K562 (cell line): ENCODE measurements around the gene IQUB. TPM values are rescaled to one million over a fixed set of nuclear protein-coding genes. Genes with fewer than 3 reads are reported as not detected.

Experiments
- ATAC-seq: fragments of 200-7000 bp; cut with Tn5 transposase; 3 replicates; pipeline ENCODE4 v1.9.1; 2020; ENCODE audit warnings: moderate library complexity
- BruUV-seq: library from RNA; stranded (reverse); fragments of 400-500 nt; replicated peaks from 2 replicates; lab custom pipeline; 2021; lab: Mats Ljungman, UMichigan
- CTCF ChIA-PET: fragments of 300-600 bp; formaldehyde crosslinking; extraction: SDS; loops from one replicate; lab custom pipeline; 2021; ENCODE audit warnings: low intra/inter-chr PET ratio; lab: Yijun Ruan, JAX
- POLR2A ChIA-PET: fragments of 300-600, 350-650 bp; sonication (Branson Sonifier 250); formaldehyde crosslinking; extraction: SDS; loops from one replicate; lab custom pipeline; 2021; ENCODE audit warnings: antibody characterized with exemption, inconsistent platforms; lab: Yijun Ruan, JAX
- DNase-seq, 4 experiments: peaks; one replicate each; pipeline versions ENCODE4 v3.0.0 to v3.0.0-alpha.2; 2011 to 2018; ENCODE audit warnings: low spot score in 3 of 4, mixed read lengths in 3 of 4; ENCODE audit errors: extremely low read depth in 1 of 4
- FAIRE-seq: peaks from 2 replicates; lab custom pipeline; 2011; peaks lifted over from hg19 to GRCh38; lab: Jason Lieb, UNC
- H2AFZ ChIP-seq: 2 replicates; pipeline ENCODE4 v1.6.0; 2011; ENCODE audit warnings: low read depth, low read length, control low read depth, inconsistent platforms
- H3K27ac ChIP-seq: fragments of 200-600 bp; 3 replicates; pipeline ENCODE4 v1.8.0; 2011; ENCODE audit warnings: low read depth, mild to moderate bottlenecking, control low read depth, inconsistent platforms, low read length, moderate library complexity, mixed read lengths; ENCODE audit errors: extremely low read depth
- H3K27me3 ChIP-seq, 2 experiments: fragments of 300-600 bp in 1 of 2; 2 replicates in 1 of 2; 3 replicates in 1 of 2; pipeline versions ENCODE4 v1.6.0 to v1.8.0; 2011; ENCODE audit warnings: inconsistent platforms in 2 of 2, low read length in 2 of 2, mild to moderate bottlenecking in 1 of 2, mixed read lengths in 1 of 2, moderate library complexity in 1 of 2; ENCODE audit not compliant: control insufficient read depth in 2 of 2, insufficient read depth in 2 of 2
- H3K36me3 ChIP-seq: fragments of 300-600 bp; 3 replicates; pipeline ENCODE4 v1.8.0; 2011; ENCODE audit warnings: mild to moderate bottlenecking, low read length, inconsistent platforms; ENCODE audit not compliant: control insufficient read depth, insufficient read depth
- H3K4me1 ChIP-seq, 2 experiments: fragments of 200-600 bp in 1 of 2; replicated peaks in 1 of 2; 2 replicates in 1 of 2; 3 replicates in 1 of 2; pipeline versions ENCODE4 v1.5.1 to v1.8.0; 2011; ENCODE audit warnings: inconsistent platforms in 2 of 2, low read length in 2 of 2, mild to moderate bottlenecking in 1 of 2, mixed read lengths in 1 of 2, moderate library complexity in 1 of 2; ENCODE audit not compliant: control insufficient read depth in 2 of 2, insufficient read depth in 2 of 2
- H3K4me2 ChIP-seq: 2 replicates; pipeline ENCODE4 v1.6.1; 2011; ENCODE audit warnings: low read length, control low read depth, inconsistent platforms, mixed read lengths; ENCODE audit not compliant: insufficient read depth
- H3K4me3 ChIP-seq: fragments of 200-600 bp; sonication (generic), shearing (Covaris generic); 2 replicates; pipeline ENCODE4 v1.5.1; 2016; ENCODE audit warnings: control low read depth, inconsistent platforms
- H3K79me2 ChIP-seq: fragments of 200-600 bp; 3 replicates; pipeline ENCODE4 v1.8.0; 2011; ENCODE audit warnings: low read length, inconsistent platforms; ENCODE audit not compliant: control insufficient read depth, insufficient read depth
- H3K9ac ChIP-seq, 2 experiments: 2 replicates each; pipeline versions ENCODE4 v1.6.0 to v1.6.1; 2011; ENCODE audit warnings: low read depth in 2 of 2, low read length in 2 of 2, control low read depth in 1 of 2, inconsistent platforms in 1 of 2, mild to moderate bottlenecking in 1 of 2, mixed read lengths in 1 of 2; ENCODE audit not compliant: insufficient read depth in 1 of 2
- H3K9me1 ChIP-seq: one replicate; pipeline ENCODE4 v1.6.0; 2011; ENCODE audit warnings: inconsistent platforms, mild to moderate bottlenecking, low read length, moderate library complexity; ENCODE audit not compliant: control insufficient read depth, insufficient read depth
- H3K9me3 ChIP-seq: replicated peaks from 2 replicates; pipeline ENCODE4 v1.5.1; 2011; ENCODE audit warnings: low read depth, low read length, inconsistent platforms; ENCODE audit not compliant: control insufficient read depth, insufficient read depth
- H4K20me1 ChIP-seq: replicated peaks from 2 replicates; pipeline ENCODE4 v1.6.1; 2011; ENCODE audit warnings: low read length, inconsistent platforms, mixed read lengths; ENCODE audit not compliant: control insufficient read depth, insufficient read depth
- ATF1 ChIP-seq, 2 experiments: fragments of 450-650 bp in 1 of 2; IDR thresholded peaks; 2 replicates each; pipeline ENCODE4 v1.6.1; 2016; ENCODE audit warnings: missing compliant biosample characterization in 1 of 2, missing genetic modification characterization in 1 of 2
- KDM2B ChIP-seq: fragments of 250-450 bp; sonication (Bioruptor Pico); IDR thresholded peaks from 2 replicates; pipeline ENCODE4 v1.8.0; 2021; ENCODE audit warnings: mild to moderate bottlenecking, moderate library complexity
- MBD2 ChIP-seq: sonication (generic); IDR thresholded peaks from 2 replicates; pipeline ENCODE4 v1.6.1; 2016; ENCODE audit warnings: low read depth, borderline replicate concordance
- MCM2 ChIP-seq: fragments of 450-650 bp; IDR thresholded peaks from 2 replicates; pipeline ENCODE4 v1.6.1; 2017; ENCODE audit warnings: low read depth, mild to moderate bottlenecking
- NFYB ChIP-seq: IDR thresholded peaks from 2 replicates; pipeline ENCODE4 v1.6.1; 2011; ENCODE audit warnings: mild to moderate bottlenecking, moderate library complexity; ENCODE audit not compliant: insufficient read length; ENCODE audit errors: extremely low read depth
- POLR3A ChIP-seq: IDR thresholded peaks from 2 replicates; pipeline ENCODE4 v1.6.1; 2011; ENCODE audit warnings: borderline replicate concordance, mild to moderate bottlenecking, moderate library complexity; ENCODE audit not compliant: insufficient read length, insufficient read depth; ENCODE audit errors: extremely low read depth
- SREBF1 ChIP-seq: fragments of 150-350 bp; IDR thresholded peaks from 2 replicates; pipeline ENCODE4 v1.6.1; 2014; ENCODE audit warnings: antibody characterized with exemption, low read depth, low read length, borderline replicate concordance
- ZNF324 ChIP-seq: fragments of 250-450 bp; sonication (Bioruptor Pico); IDR thresholded peaks from 2 replicates; pipeline ENCODE4 v1.4.0; 2020; ENCODE audit warnings: mild to moderate bottlenecking
- ZNF407 ChIP-seq: fragments of 450-650 bp; IDR thresholded peaks from 2 replicates; pipeline ENCODE4 v1.6.1; 2016; ENCODE audit warnings: low read depth
- ZNF830 ChIP-seq: fragments of 250-450 bp; sonication (Bioruptor Pico); IDR thresholded peaks from 2 replicates; pipeline ENCODE4 v1.5.0; 2021; ENCODE audit warnings: mild to moderate bottlenecking
- WGBS: fragments of 100-300 bp; shearing (Covaris generic); methylation state at CpG from one replicate; pipeline ENCODE4 v1.1.6; 2016; ENCODE audit warnings: low coverage, mixed read lengths; ENCODE audit not compliant: insufficient coverage; ENCODE audit errors: missing lambda C conversion rate; 5-methylcytosine and 5-hydroxymethylcytosine counted together
- in situ Hi-C: fragments of 300-500 bp; cut with MboI; formaldehyde crosslinking; loops from 4 replicates; pipeline ENCODE4 v1.15.0; 2018; ENCODE audit warnings: inconsistent platforms, mixed read lengths
- intact Hi-C: fragments of 100-400 bp; cut with micrococcal nuclease; formaldehyde crosslinking; loops from 2 replicates; pipeline ENCODE4 v1.14.2; 2022
- polyA plus RNA-seq, 8 experiments: library from polyadenylated mRNA; depleted of rRNA in 4 of 8; stranded (reverse) in 5 of 8; unstranded in 3 of 8; fragments of >200 nt; fragmentation: Nextera tagmentation in 2 of 8; fragmentation: Illumina TruSeq in 1 of 8; extraction: Ambion mirVana in 2 of 8; extraction: Trizol in 1 of 8; gene quantifications; 2 replicates each; pipeline versions ENCODE4 v1.2.1 to v1.2.3, GENCODE V29; 2011 to 2014; ENCODE audit warnings: inconsistent platforms in 1 of 8, missing spikeins in 1 of 8
- total RNA-seq, 7 experiments: library from RNA; depleted of rRNA in 6 of 7; stranded (reverse); fragments of >200 nt in 6 of 7; fragmentation: Illumina TruSeq in 2 of 7; extraction: Trizol in 2 of 7; gene quantifications; 2 replicates each; pipeline versions ENCODE4 v1.2.1 to v1.2.3, GENCODE V29; 2011 to 2021; ENCODE audit warnings: low replicate concordance in 1 of 7

The IQUB gene
- total and polyA plus RNA-seq, 9 of the 15 experiments (the other 6 are each of a cell fraction or from before 2014, with no cell fraction given) = 0.62 to 2.6 (median 1.4) TPM

GRCh38 chr7:123500878-123501489, 33.4 kb downstream of the IQUB start:
- H3K4me1 ChIP-seq = peaks cover 0 to 21% of the 10 kb centered on the region in 2 experiments; a peak in 4 of 5 replicates
- H3K36me3 ChIP-seq = no peaks in the 10 kb centered on the region; the same call in 2 of the 3 replicates
- H3K27me3 ChIP-seq = no peaks in the 10 kb centered on the region
- peaks cover 5% of the 10 kb centered on the region; the same call in 1 of the 2 replicates for H3K9me3 ChIP-seq
- ChIA-PET CTCF (no interaction called here), POLR2A (interaction anchor here (0.7 kb wide), 1 partner anchor 9 kb away, joined by 3 read pairs; no protein-coding TSS in a partner anchor)
- no peak for ATAC-seq
- intact Hi-C loops (no loop called here), in situ Hi-C loops (no loop called here)
- H3K4me3 ChIP-seq = no peak overlapping the region
- no peak overlapping the region for H3K27ac ChIP-seq
- no TSS peak for BruUV-seq
- WGBS = 42% methylated on average over 1 of the region's 1 CpG
- H4K20me1 ChIP-seq = no peaks in the 10 kb centered on the region
- no peak overlapping the region for H2AFZ ChIP-seq
- peak in 2 of 4 experiments; percentile 40 for DNase-seq
- H3K79me2 ChIP-seq = no peaks in the 10 kb centered on the region
- no peak overlapping the region for H3K9ac ChIP-seq
- no peaks in the 10 kb centered on the region for H3K9me1 ChIP-seq
- H3K4me2 ChIP-seq = no peak overlapping the region
- no peak for FAIRE-seq
- TF ChIP-seq ZNF407 = no peak
- no peak for TF ChIP-seq NFYB
- no peak for TF ChIP-seq MCM2
- TF ChIP-seq POLR3A = no peak
- no peak for TF ChIP-seq ZNF830 (CRISPR knock-in tag)
- TF ChIP-seq ZNF324 (CRISPR knock-in tag) = no peak
- TF ChIP-seq MBD2 = no peak
- TF ChIP-seq SREBF1 = no peak
- TF ChIP-seq ATF1 (CRISPR knock-in tag; IDR thresholded peaks at IDR 0.05) = no peak
- peak; percentile 23; the same call in 1 of the 2 replicates for TF ChIP-seq ATF1 (tag; IDR thresholded peaks at IDR 0.05)
- no peak for TF ChIP-seq KDM2B (CRISPR knock-in tag)
